ENCODE results near the gene CDC123. TPM values are rescaled to one million over a fixed set of nuclear protein-coding genes. Genes with fewer than 3 reads are reported as not detected.
"Not testable (repeated sequence)": the region's sequence is repeated elsewhere in the genome, so short reads cannot be mapped to it uniquely, and the experiment has no call there.

CDC123 gene
- total RNA-seq, 1 donor from 2014 or later = 41.8 TPM

DNA sequence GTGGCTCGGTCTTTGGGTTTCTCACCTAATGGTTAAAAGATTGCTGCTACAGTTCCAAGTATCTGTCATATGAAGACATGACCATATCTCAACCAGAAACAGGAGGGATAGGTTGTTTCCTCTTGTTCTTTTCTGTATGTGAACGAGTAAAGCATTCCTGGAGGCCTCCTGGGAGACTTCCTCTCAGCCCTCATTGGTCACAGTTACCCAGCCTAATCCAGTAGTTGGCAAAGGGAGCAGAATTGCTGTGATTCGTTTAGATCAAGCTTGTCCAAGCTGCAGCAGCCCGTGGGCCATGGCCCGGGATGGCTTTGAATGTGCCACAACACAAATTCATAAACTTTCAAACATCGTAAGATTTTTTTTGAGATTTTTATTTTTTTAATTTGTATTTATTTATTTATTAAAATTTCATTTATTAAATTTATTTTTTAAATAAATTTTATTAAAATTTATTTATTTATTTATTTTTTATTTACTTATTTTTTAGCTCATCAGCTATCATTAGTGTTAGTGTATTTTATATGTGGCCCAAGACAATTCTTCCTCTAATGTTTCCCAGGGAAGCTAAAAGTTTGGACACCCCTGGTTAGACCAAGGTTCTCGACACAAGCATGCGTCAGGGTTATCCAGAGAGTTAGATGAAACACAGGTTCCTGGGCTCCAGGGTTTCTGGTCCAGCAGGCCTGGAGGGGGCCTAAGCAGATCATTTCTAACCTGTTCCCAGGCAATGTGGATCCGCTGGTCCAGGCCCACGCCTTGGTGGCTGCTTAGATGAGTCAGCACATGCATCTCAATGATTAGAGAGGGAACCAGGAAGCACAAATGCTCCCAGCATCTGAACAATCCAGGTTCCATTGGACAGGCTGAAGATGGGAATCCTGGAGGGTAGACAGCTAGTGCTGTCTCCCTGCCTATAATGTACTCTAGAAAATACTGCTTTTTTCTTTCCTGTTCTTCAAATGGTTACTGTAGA, 25.6 kb downstream of the CDC123 start:
- Histone ChIP-seq H3K36me3 (peaks cover 52% of the 10 kb centered on the region), H3K4me3 (no peak overlapping the region), H3K27ac (replicated peaks) (peak overlapping the region; percentile 29), H3K27me3 (ENCODE audit: low read depth) (no peaks in the 10 kb centered on the region), H3K9me3 (replicated peaks) (no peaks in the 10 kb centered on the region), H3K4me1 (peaks cover 60% of the 10 kb centered on the region)
- TF ChIP-seq, protein P1, sequence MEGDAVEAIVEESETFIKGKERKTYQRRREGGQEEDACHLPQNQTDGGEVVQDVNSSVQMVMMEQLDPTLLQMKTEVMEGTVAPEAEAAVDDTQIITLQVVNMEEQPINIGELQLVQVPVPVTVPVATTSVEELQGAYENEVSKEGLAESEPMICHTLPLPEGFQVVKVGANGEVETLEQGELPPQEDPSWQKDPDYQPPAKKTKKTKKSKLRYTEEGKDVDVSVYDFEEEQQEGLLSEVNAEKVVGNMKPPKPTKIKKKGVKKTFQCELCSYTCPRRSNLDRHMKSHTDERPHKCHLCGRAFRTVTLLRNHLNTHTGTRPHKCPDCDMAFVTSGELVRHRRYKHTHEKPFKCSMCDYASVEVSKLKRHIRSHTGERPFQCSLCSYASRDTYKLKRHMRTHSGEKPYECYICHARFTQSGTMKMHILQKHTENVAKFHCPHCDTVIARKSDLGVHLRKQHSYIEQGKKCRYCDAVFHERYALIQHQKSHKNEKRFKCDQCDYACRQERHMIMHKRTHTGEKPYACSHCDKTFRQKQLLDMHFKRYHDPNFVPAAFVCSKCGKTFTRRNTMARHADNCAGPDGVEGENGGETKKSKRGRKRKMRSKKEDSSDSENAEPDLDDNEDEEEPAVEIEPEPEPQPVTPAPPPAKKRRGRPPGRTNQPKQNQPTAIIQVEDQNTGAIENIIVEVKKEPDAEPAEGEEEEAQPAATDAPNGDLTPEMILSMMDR (IDR thresholded peaks at IDR 0.05; ENCODE audit: borderline replicate concordance) = no peak
- no peak for DNase-seq
- intact Hi-C loops (cut with micrococcal nuclease) = no loop called here

DNA sequence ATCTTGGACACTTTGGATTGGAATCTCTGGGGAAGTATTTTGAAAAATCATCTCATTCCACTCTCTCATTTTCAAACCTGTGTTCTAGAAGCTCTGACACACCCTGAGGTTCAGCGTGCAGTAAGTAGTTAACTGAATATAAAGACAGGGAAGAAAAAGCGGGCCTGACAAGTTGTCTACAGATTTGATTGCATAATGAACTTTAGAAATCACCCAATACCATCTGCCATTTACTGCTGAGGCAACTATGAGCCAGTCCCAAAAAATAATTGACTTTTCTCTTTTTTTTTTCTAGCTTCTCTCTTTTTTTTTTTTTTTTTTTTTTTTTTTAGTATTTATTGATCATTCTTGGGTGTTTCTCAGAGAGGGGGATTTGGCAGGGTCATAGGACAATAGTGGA, 29.5 kb downstream of the CDC123 start:
- TF ChIP-seq, protein P1 (IDR thresholded peaks at IDR 0.05; ENCODE audit: borderline replicate concordance) = no peak
- Histone ChIP-seq H3K27me3 (ENCODE audit: low read depth) (no peaks in the 10 kb centered on the region), H3K36me3 (peaks cover 30% of the 10 kb centered on the region), H3K27ac (replicated peaks) (no peak overlapping the region), H3K4me1 (peaks cover 40% of the 10 kb centered on the region), H3K4me3 (no peak overlapping the region), H3K9me3 (replicated peaks) (no peaks in the 10 kb centered on the region)
- intact Hi-C loops (cut with micrococcal nuclease) = no loop called here
- no peak for DNase-seq

GRCh38 chr10:12226438-12226837, 30.4 kb downstream of the CDC123 start:
- Histone ChIP-seq H3K4me1 (peaks cover 30% of the 10 kb centered on the region), H3K36me3 (peaks cover 39% of the 10 kb centered on the region)
- DNase-seq; H3K27ac ChIP-seq (replicated peaks); intact Hi-C loops (cut with micrococcal nuclease); H3K27me3 ChIP-seq (ENCODE audit: low read depth); H3K9me3 ChIP-seq (replicated peaks); H3K4me3 ChIP-seq: not testable (repeated sequence)

DNA sequence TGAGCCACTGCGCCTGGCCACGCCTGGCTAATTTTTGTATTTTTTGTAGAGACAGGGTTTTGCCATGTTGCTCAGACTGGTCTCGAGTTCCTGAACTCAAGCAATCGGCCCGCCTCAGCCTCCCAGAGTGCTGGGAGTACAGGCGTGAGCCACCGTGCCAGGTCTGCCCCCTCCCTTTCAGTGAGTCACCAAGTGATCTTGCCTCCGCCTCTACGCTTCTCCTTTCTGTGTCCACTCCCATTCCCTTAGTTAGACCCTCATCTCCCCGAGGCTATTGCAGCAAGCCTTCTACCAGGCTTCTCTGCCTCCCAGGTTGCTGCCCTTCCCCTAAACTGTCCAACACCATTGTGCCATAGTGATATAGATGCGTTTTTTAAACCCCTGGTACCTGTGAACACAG, 32.9 kb downstream of the CDC123 start:
- Histone ChIP-seq H3K9me3 (replicated peaks) (no peaks in the 10 kb centered on the region), H3K36me3 (peaks cover 35% of the 10 kb centered on the region), H3K4me3 (no peak overlapping the region), H3K27ac (replicated peaks) (no peak overlapping the region), H3K27me3 (ENCODE audit: low read depth) (no peaks in the 10 kb centered on the region), H3K4me1 (peaks cover 9% of the 10 kb centered on the region)
- TF ChIP-seq, protein P1 (IDR thresholded peaks at IDR 0.05; ENCODE audit: borderline replicate concordance) = no peak
- no peak for DNase-seq
- intact Hi-C loops (cut with micrococcal nuclease) = no loop called here

- peaks cover 63% of the 10 kb centered on the region for H3K36me3 ChIP-seq
- H3K27me3 ChIP-seq (ENCODE audit: low read depth); DNase-seq; H3K9me3 ChIP-seq (replicated peaks); H3K4me3 ChIP-seq; intact Hi-C loops (cut with micrococcal nuclease): not testable (repeated sequence)
- peaks cover 14% of the 10 kb centered on the region for H3K4me1 ChIP-seq
- peak overlapping the region; percentile 79 for H3K27ac ChIP-seq (replicated peaks)
Observed at GRCh38 chr10:12234687-12235086, 38.7 kb downstream of the CDC123 start.

DNA sequence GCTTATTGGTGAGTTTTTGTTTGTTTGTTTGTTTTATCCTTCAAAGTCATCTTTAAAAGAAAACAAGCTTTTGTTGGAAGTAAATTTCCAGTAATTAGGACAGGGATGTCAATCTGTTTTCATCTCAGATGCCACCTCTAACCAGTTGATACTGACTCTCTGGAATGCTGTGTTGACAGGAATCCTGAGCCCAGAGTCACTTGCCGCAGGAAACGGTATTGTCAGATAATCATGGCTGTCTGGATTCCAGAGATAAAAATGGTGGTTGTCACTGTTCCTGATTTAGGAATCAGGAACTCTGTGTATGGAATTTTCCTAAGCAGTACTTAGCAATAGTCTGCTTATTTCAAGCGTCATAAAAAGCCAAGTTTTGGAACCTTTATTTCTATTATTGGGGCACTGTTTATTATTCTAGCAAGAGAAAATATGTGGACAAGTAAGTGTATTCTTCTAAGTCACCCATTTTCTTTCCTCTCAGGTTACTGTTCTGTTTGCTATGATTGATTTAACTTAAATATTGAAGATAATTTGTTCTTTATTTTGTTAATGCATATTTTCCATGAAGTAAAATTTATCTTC, 39.2 kb downstream of the CDC123 start:
- intact Hi-C loops (cut with micrococcal nuclease) = no loop called here
- H3K9me3 ChIP-seq (replicated peaks) = no peaks in the 10 kb centered on the region
- H3K4me1 ChIP-seq = peaks cover 17% of the 10 kb centered on the region
- H3K36me3 ChIP-seq = peaks cover 63% of the 10 kb centered on the region
- peak overlapping the region; percentile 5 for H3K4me3 ChIP-seq
- no peaks in the 10 kb centered on the region for H3K27me3 ChIP-seq (ENCODE audit: low read depth)
- TF ChIP-seq, protein P1 (IDR thresholded peaks at IDR 0.05; ENCODE audit: borderline replicate concordance) = no peak
- DNase-seq = no peak
- H3K27ac ChIP-seq (replicated peaks) = peak overlapping the region; percentile 79

Measured in left ventricle myocardium inferior (tissue), 1 donor.